MM.1S (cell line): Measurements from ENCODE around the gene ELFN1.

Source experiments
- DNase-seq: peaks from one replicate; pipeline ENCODE4 v3.0.0-alpha.2; 2015
- H2AFZ ChIP-seq: fragments of 300-600 bp; sonication (generic); 2 replicates; pipeline ENCODE4 v1.6.0; 2016; ENCODE audit warnings: antibody characterized with exemption, low read length
- H3F3A ChIP-seq: fragments of 300-600 bp; sonication (generic); 2 replicates; pipeline ENCODE4 v1.6.1; 2016; ENCODE audit warnings: mild to moderate bottlenecking, antibody characterized with exemption, low read length, moderate library complexity, mixed read lengths; ENCODE audit not compliant: insufficient read depth
- H3K27ac ChIP-seq: fragments of 300-600 bp; sonication (generic); 2 replicates; pipeline ENCODE4 v1.5.1; 2016; ENCODE audit warnings: mild to moderate bottlenecking, low read length
- H3K27me3 ChIP-seq: fragments of 300-600 bp; sonication (generic); replicated peaks from 2 replicates; pipeline ENCODE4 v1.6.0; 2016; ENCODE audit warnings: low read length; ENCODE audit not compliant: insufficient read depth
- H3K36me3 ChIP-seq: fragments of 300-600 bp; sonication (generic); replicated peaks from 2 replicates; pipeline ENCODE4 v1.6.1; 2016; ENCODE audit warnings: mild to moderate bottlenecking, low read length, mixed read lengths; ENCODE audit not compliant: insufficient read depth
- H3K4me1 ChIP-seq: fragments of 300-600 bp; sonication (generic); 2 replicates; pipeline ENCODE4 v1.6.1; 2016; ENCODE audit warnings: low read length, mixed read lengths
- H3K4me2 ChIP-seq: fragments of 300-600 bp; sonication (generic); 2 replicates; pipeline ENCODE4 v1.6.0; 2016; ENCODE audit warnings: low read depth, low read length
- H3K4me3 ChIP-seq: fragments of 300-600 bp; sonication (generic); 2 replicates; pipeline ENCODE4 v1.5.1; 2016; ENCODE audit warnings: low read length, mixed read lengths
- H3K79me2 ChIP-seq: fragments of 300-600 bp; sonication (generic); 2 replicates; pipeline ENCODE4 v1.6.1; 2016; ENCODE audit warnings: mixed run types, low read length, mixed read lengths
- H3K9ac ChIP-seq: fragments of 300-600 bp; sonication (generic); 2 replicates; pipeline ENCODE4 v1.6.1; 2016; ENCODE audit warnings: low read length, mixed read lengths
- H3K9me2 ChIP-seq: fragments of 300-600 bp; sonication (generic); replicated peaks from 2 replicates; pipeline ENCODE4 v1.6.1; 2016; ENCODE audit warnings: mild to moderate bottlenecking, low read length, mixed read lengths; ENCODE audit not compliant: insufficient read depth
- H3K9me3 ChIP-seq: fragments of 300-600 bp; sonication (generic); replicated peaks from 2 replicates; pipeline ENCODE4 v1.6.1; 2016; ENCODE audit warnings: mild to moderate bottlenecking, low read length, mixed read lengths; ENCODE audit not compliant: insufficient read depth
- H4K20me1 ChIP-seq: fragments of 300-600 bp; sonication (generic); 2 replicates; pipeline ENCODE4 v1.6.1; 2016; ENCODE audit warnings: mild to moderate bottlenecking, low read length, moderate library complexity, mixed read lengths; ENCODE audit not compliant: insufficient read depth
- CTCF ChIP-seq: fragments of 300-600 bp; sonication (generic); IDR thresholded peaks from 2 replicates; pipeline ENCODE4 v1.5.1; 2016; ENCODE audit warnings: antibody characterized with exemption, low read length, mixed read lengths
- EZH2 ChIP-seq: fragments of 300-600 bp; sonication (generic); optimal IDR thresholded peaks from 2 replicates; pipeline ENCODE3; 2017; ENCODE audit warnings: low read depth, mild to moderate bottlenecking, antibody characterized with exemption, low read length, mixed read lengths
- EZH2phosphoT487 ChIP-seq: fragments of 300-600 bp; sonication (generic); IDR thresholded peaks from 2 replicates; pipeline ENCODE4 v1.6.1; 2018; ENCODE audit warnings: antibody characterized with exemption, low read length

ELFN1 gene

DNA sequence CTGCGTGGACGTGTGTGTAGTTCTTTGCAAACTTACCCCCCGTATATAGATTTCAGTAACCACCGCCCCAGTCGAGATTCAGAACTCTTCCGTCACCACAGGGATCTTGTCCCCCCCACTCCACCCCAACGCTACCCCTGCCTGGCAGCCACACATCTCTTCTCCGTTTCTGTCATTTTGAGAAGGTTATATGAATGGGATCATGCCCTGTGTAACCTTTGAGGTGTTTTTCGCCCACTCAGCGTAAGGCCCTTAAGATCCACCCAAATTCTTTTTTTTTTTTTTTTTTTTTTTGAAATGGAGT is 83.4 kb downstream of the ELFN1 start:
- TF ChIP-seq CTCF = no peak
- no peak for TF ChIP-seq EZH2phosphoT487
- no peak for TF ChIP-seq EZH2
- H3K9ac ChIP-seq = no peak overlapping the region; the same call in 1 of the 2 replicates
- peaks cover 27% of the 10 kb centered on the region for H3K4me1 ChIP-seq
- H4K20me1 ChIP-seq = no peaks in the 10 kb centered on the region
- peak overlapping the region; percentile 54; the same call in 1 of the 2 replicates for H3K27ac ChIP-seq
- H3K9me3 ChIP-seq = no peaks in the 10 kb centered on the region
- H2AFZ ChIP-seq = 0 out of 2 replicates have a peak overlapping the region, but pooled peaks have one; percentile 12
- H3K4me2 ChIP-seq = peak overlapping the region; percentile 53
- no peaks in the 10 kb centered on the region for H3K9me2 ChIP-seq
- no peaks in the 10 kb centered on the region for H3K36me3 ChIP-seq
- peak overlapping the region; percentile 35; the same call in 1 of the 2 replicates for H3K4me3 ChIP-seq
- H3K79me2 ChIP-seq = no peaks in the 10 kb centered on the region
- DNase-seq = no peak
- H3K27me3 ChIP-seq = peaks cover 86% of the 10 kb centered on the region
- peaks cover 14% of the 10 kb centered on the region for H3F3A ChIP-seq

- Histone ChIP-seq H3F3A (peaks cover 14% of the 10 kb centered on the region), H3K27ac (peak overlapping the region; percentile 54; the same call in 1 of the 2 replicates), H3K36me3 (no peaks in the 10 kb centered on the region), H3K4me1 (peaks cover 27% of the 10 kb centered on the region), H3K4me3 (no peak overlapping the region), H3K9me3 (no peaks in the 10 kb centered on the region), H3K79me2 (no peaks in the 10 kb centered on the region), H3K9ac (no peak overlapping the region), H3K27me3 (peaks cover 86% of the 10 kb centered on the region), H3K4me2 (no peak overlapping the region), H4K20me1 (no peaks in the 10 kb centered on the region), H3K9me2 (no peaks in the 10 kb centered on the region), H2AFZ (no peak overlapping the region)
- no peak for TF ChIP-seq EZH2phosphoT487
- TF ChIP-seq CTCF = no peak
- no peak for TF ChIP-seq EZH2
- DNase-seq = peak; percentile 60
Observed at GRCh38 chr7:1754345-1754908, 84.3 kb downstream of the ELFN1 start.

- Histone ChIP-seq H3K4me3 (no peak overlapping the region), H3K27me3 (peaks cover 83% of the 10 kb centered on the region)
Observed at GRCh38 chr7:1755783-1756625, 85.9 kb downstream of the ELFN1 start.

More at GRCh38 chr7:1755783-1756625, 85.9 kb downstream of the ELFN1 start:
- Histone ChIP-seq H3K9ac (no peak overlapping the region), H3K36me3 (no peaks in the 10 kb centered on the region), H4K20me1 (no peaks in the 10 kb centered on the region), H3K9me2 (no peaks in the 10 kb centered on the region), H3F3A (peaks cover 14% of the 10 kb centered on the region), H3K27ac (peak overlapping the region; percentile 55), H3K4me2 (peak overlapping the region; percentile 38; the same call in 1 of the 2 replicates), H2AFZ (no peak overlapping the region), H3K79me2 (no peaks in the 10 kb centered on the region), H3K9me3 (no peaks in the 10 kb centered on the region), H3K4me1 (peaks cover 27% of the 10 kb centered on the region)
- peak; percentile 69 for DNase-seq
- TF ChIP-seq EZH2phosphoT487 = no peak
- no peak for TF ChIP-seq EZH2
- no peak for TF ChIP-seq CTCF
